Body of pancreas (tissue), 4 donors: ENCODE data around the gene LSM3. TPM values are rescaled to one million over a fixed set of nuclear protein-coding genes. Genes with fewer than 3 reads are reported as not detected.

Experiments
- ATAC-seq: fragments of 150-250 bp; one replicate; pipeline ENCODE4 v1.9.1; 2016
- DNase-seq, 4 donors: peaks; one replicate each; pipeline ENCODE4 v3.0.0-alpha.2; 2019
- H3K27ac ChIP-seq, 4 donors: fragments of 200-600 bp; sonication (generic); 1 replicate in 3 of 4; 2 replicates in 1 of 4; pipeline versions ENCODE4 v1.5.1 to v1.6.1; 2016 to 2019; ENCODE audit warnings: mild to moderate bottlenecking in 1 of 4, mixed read lengths in 1 of 4, moderate library complexity in 1 of 4
- H3K27me3 ChIP-seq, 2 donors: fragments of 200-600 bp; sonication (generic); one replicate each; pipeline ENCODE4 v1.6.0; 2016; ENCODE audit warnings: mild to moderate bottlenecking in 1 of 2
- H3K36me3 ChIP-seq, 2 donors: fragments of 200-600 bp; sonication (generic); replicated peaks in 1 of 2; 2 replicates each; pipeline ENCODE4 v1.5.1; 2016; ENCODE audit warnings: low read depth in 2 of 2; ENCODE audit not compliant: insufficient read depth in 1 of 2
- H3K4me1 ChIP-seq: fragments of 200-600 bp; sonication (generic); one replicate; pipeline ENCODE4 v1.6.0; 2016
- H3K4me3 ChIP-seq, 2 donors: fragments of 200-600 bp; sonication (generic); 1 replicate in 1 of 2; 2 replicates in 1 of 2; pipeline ENCODE4 v1.5.1; 2016 to 2019
- H3K9me3 ChIP-seq, 3 donors: fragments of 200-600 bp; sonication (generic); 1 replicate in 2 of 3; 2 replicates in 1 of 3; pipeline ENCODE4 v1.5.1; 2016
- POLR2A ChIP-seq, 3 donors: fragments of 450-650 bp; IDR thresholded peaks; one replicate each; pipeline ENCODE4 v1.6.1; 2016; ENCODE audit warnings: antibody characterized with exemption in 3 of 3, mild to moderate bottlenecking in 2 of 3
- WGBS, 2 donors: methylation state at CpG; one replicate each; pipeline ENCODE4 v1.1.5; 2017; 5-methylcytosine and 5-hydroxymethylcytosine counted together
- intact Hi-C: fragments of 100-400 bp; cut with DNase I; formaldehyde crosslinking; loops from one replicate; pipeline ENCODE4 v1.15.1; 2023
- total RNA-seq, 2 donors: library from RNA; depleted of rRNA; stranded (reverse); fragments of >200 nt; gene quantifications; one replicate each; pipeline ENCODE4 v1.1.0, GENCODE V29; 2016
- TF ChIP-seq, protein P1 (sequence below), 7 experiments: fragments of 450-650 bp in 4 of 7; fragments of 200-600 bp in 3 of 7; sonication (generic) in 3 of 7; IDR thresholded peaks; one replicate each; pipeline ENCODE4 v1.5.1; 2016 to 2019; ENCODE audit warnings: antibody characterized with exemption in 7 of 7

LSM3 gene
- total RNA-seq, 2 donors from 2014 or later: 5.3 to 6.0 TPM

DNA sequence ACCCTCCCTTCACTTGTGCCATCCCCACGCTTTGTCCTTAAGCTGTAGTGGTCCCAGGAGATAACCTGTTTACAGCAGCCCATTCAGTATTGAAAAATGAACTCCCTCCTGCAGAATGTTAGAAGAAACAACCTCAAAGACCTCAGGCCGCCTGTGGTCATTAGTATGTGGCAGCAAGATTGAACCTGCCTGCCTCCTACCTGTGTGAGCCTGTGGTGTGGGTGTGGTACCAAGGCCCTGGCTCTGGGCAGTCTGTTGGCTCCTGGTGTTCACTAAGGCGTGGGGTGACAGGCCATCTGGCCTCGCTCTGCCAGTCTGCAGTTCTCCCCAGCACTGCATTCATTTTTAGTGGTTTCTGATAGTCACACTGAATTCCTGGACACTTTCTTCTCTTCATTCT is 21.0 kb downstream of the LSM3 start:
- ATAC-seq (no peak), DNase-seq (no peak)
- Histone ChIP-seq H3K4me1 (peaks cover 34% of the 10 kb centered on the region), H3K36me3 (no peaks in the 10 kb centered on the region), H3K27ac (no peak overlapping the region), H3K27me3 (no peaks in the 10 kb centered on the region), H3K9me3 (no peaks in the 10 kb centered on the region), H3K4me3 (no peak overlapping the region)
- TF ChIP-seq, protein P1, sequence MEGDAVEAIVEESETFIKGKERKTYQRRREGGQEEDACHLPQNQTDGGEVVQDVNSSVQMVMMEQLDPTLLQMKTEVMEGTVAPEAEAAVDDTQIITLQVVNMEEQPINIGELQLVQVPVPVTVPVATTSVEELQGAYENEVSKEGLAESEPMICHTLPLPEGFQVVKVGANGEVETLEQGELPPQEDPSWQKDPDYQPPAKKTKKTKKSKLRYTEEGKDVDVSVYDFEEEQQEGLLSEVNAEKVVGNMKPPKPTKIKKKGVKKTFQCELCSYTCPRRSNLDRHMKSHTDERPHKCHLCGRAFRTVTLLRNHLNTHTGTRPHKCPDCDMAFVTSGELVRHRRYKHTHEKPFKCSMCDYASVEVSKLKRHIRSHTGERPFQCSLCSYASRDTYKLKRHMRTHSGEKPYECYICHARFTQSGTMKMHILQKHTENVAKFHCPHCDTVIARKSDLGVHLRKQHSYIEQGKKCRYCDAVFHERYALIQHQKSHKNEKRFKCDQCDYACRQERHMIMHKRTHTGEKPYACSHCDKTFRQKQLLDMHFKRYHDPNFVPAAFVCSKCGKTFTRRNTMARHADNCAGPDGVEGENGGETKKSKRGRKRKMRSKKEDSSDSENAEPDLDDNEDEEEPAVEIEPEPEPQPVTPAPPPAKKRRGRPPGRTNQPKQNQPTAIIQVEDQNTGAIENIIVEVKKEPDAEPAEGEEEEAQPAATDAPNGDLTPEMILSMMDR (IDR thresholded peaks at IDR 0.05): no peak
- TF ChIP-seq POLR2A (IDR thresholded peaks at IDR 0.05): no peak
- WGBS, 2 donors: 67 to 95% methylated on average over 4 of the region's 4 CpGs
- intact Hi-C loops: loop anchor here (5.0 kb wide), 1 partner anchor 268 kb away; no protein-coding TSS in a partner anchor

DNA sequence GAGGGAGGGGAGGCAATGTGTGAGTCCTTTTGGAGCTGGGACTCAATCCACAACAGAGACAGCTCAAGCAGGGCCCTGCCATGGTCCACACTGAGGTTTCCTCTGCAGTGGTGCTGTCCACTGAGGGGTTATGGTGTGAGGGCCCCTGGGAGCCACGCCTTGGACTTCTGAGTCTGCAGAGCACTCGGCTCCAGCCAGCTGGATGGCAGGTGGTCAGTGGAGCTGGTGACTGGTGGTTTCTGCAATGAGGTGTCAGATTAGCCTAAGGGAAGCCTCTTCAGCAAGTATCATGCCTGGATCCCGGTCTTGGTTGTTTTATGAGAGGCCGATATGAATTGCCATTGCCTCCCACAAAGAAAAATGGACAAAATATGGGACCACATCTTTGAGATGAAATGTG is 21.7 kb downstream of the LSM3 start:
- Histone ChIP-seq H3K4me3 (no peak overlapping the region), H3K36me3 (no peaks in the 10 kb centered on the region), H3K27me3 (no peaks in the 10 kb centered on the region), H3K4me1 (peaks cover 37% of the 10 kb centered on the region), H3K9me3 (no peaks in the 10 kb centered on the region), H3K27ac (no peak overlapping the region)
- intact Hi-C loops: loop anchor here (5.0 kb wide), 1 partner anchor 267 kb away; no protein-coding TSS in a partner anchor
- DNase-seq: no peak
- WGBS, 2 donors: 84 to 89% methylated on average over 4 of the region's 4 CpGs
- ATAC-seq: no peak
- TF ChIP-seq, protein P1 (IDR thresholded peaks at IDR 0.05): no peak

GRCh38 chr3:14200841-14201240 is 22.2 kb downstream of the LSM3 start:
- Histone ChIP-seq H3K4me3 (no peak overlapping the region), H3K36me3 (no peaks in the 10 kb centered on the region), H3K4me1 (peaks cover 37% of the 10 kb centered on the region), H3K27ac (peak overlapping the region in 2 of 4 donors; percentile 59 to 68), H3K9me3 (no peaks in the 10 kb centered on the region), H3K27me3 (no peaks in the 10 kb centered on the region)
- intact Hi-C loops: loop anchor here (5.0 kb wide), 1 partner anchor 266 kb away; no protein-coding TSS in a partner anchor
- no peak for DNase-seq
- TF ChIP-seq POLR2A (IDR thresholded peaks at IDR 0.05): no peak
- TF ChIP-seq, protein P1 (IDR thresholded peaks at IDR 0.05): no peak
- WGBS, 2 donors: 72 to 87% methylated on average over 4 of the region's 4 CpGs
- ATAC-seq: no peak

- peak overlapping the region; percentile 30 to 73 (median 52) for H3K27ac ChIP-seq
- no peaks in the 10 kb centered on the region for H3K27me3 ChIP-seq
- no peaks in the 10 kb centered on the region for H3K9me3 ChIP-seq
- peaks cover 37% of the 10 kb centered on the region for H3K4me1 ChIP-seq
- WGBS, 2 donors: 26 to 31% methylated on average over 6 to 7 of the region's 7 CpGs
- no peaks in the 10 kb centered on the region for H3K36me3 ChIP-seq
- intact Hi-C loops: loop anchor here (5.0 kb wide), 1 partner anchor 265 kb away; no protein-coding TSS in a partner anchor
- ATAC-seq: peak; percentile 57
- no peak overlapping the region for H3K4me3 ChIP-seq
- peak in 1 of 4 donors; percentile 20 for DNase-seq
- TF ChIP-seq, protein P1 (IDR thresholded peaks at IDR 0.05): no peak
- TF ChIP-seq POLR2A (IDR thresholded peaks at IDR 0.05): no peak
Measured at GRCh38 chr3:14201940-14202684, 23.5 kb downstream of the LSM3 start.
